MM.1S (cell line): Measurements from ENCODE around the gene LYRM4.

Source experiments
- CTCF ChIP-seq: fragments of 300-600 bp; sonication (generic); IDR thresholded peaks from 2 replicates; pipeline ENCODE4 v1.5.1; 2016; ENCODE audit warnings: antibody characterized with exemption, low read length, mixed read lengths
- EZH2 ChIP-seq: fragments of 300-600 bp; sonication (generic); optimal IDR thresholded peaks from 2 replicates; pipeline ENCODE3; 2017; ENCODE audit warnings: low read depth, mild to moderate bottlenecking, antibody characterized with exemption, low read length, mixed read lengths

GRCh38 chr6:5259428-5259827 lies 1.3 kb downstream of the LYRM4 start:
- no peak for TF ChIP-seq CTCF
- TF ChIP-seq EZH2 = no peak
